ENCODE results near the gene MAP3K5. TPM values are rescaled to one million over a fixed set of nuclear protein-coding genes. Genes with fewer than 3 reads are reported as not detected.

Gene MAP3K5
- total and polyA plus RNA-seq, 9 donors: 37.0 to 217 (median 80.2) TPM

- no peaks in the 10 kb centered on the region for H3K4me1 ChIP-seq (ENCODE audit: insufficient read depth)
- no peak for TF ChIP-seq POLR2A (IDR thresholded peaks at IDR 0.05)
- no peak for TF ChIP-seq CTCF (IDR thresholded peaks at IDR 0.05)
- no peak for TF ChIP-seq EP300 (IDR thresholded peaks at IDR 0.05)
- H3K9me3 ChIP-seq: no peaks in the 10 kb centered on the region
- H3K4me3 ChIP-seq: no peak overlapping the region
- DNase-seq: no peak
- 87 to 92% (median 88%) methylated on average over 2 of the region's 2 CpGs for WGBS, 3 donors
- intact Hi-C loops (cut with DNase I): no loop called here
- no peak overlapping the region for H3K27ac ChIP-seq
- no peaks in the 10 kb centered on the region for H3K36me3 ChIP-seq
- no peaks in the 10 kb centered on the region for H3K27me3 ChIP-seq
Observed at GRCh38 chr6:136541395-136541794, 250.9 kb downstream of the MAP3K5 start.

GRCh38 chr6:136539967-136540652 lies 252.2 kb downstream of the MAP3K5 start:
- intact Hi-C loops (cut with DNase I): no loop called here
- TF ChIP-seq EP300 (IDR thresholded peaks at IDR 0.05) (no peak), POLR2A (IDR thresholded peaks at IDR 0.05) (no peak), CTCF (IDR thresholded peaks at IDR 0.05) (no peak)
- no peaks in the 10 kb centered on the region for H3K4me1 ChIP-seq (ENCODE audit: insufficient read depth)
- no peaks in the 10 kb centered on the region for H3K9me3 ChIP-seq
- no peaks in the 10 kb centered on the region for H3K36me3 ChIP-seq
- no peaks in the 10 kb centered on the region for H3K27me3 ChIP-seq
- no peak overlapping the region for H3K27ac ChIP-seq
- no peak overlapping the region for H3K4me3 ChIP-seq
- 72 to 77% (median 74%) methylated on average over 6 of the region's 6 CpGs for WGBS, 3 donors
- DNase-seq: no peak

- no peaks in the 10 kb centered on the region for H3K27me3 ChIP-seq
- H3K27ac ChIP-seq: no peak overlapping the region
- intact Hi-C loops (cut with DNase I): no loop called here
- H3K36me3 ChIP-seq: no peaks in the 10 kb centered on the region
- 88 to 91% (median 89%) methylated on average over 4 of the region's 4 CpGs for WGBS, 3 donors
- H3K4me3 ChIP-seq: no peak overlapping the region
- DNase-seq: no peak
- no peaks in the 10 kb centered on the region for H3K9me3 ChIP-seq
- no peaks in the 10 kb centered on the region for H3K4me1 ChIP-seq (ENCODE audit: insufficient read depth)
- TF ChIP-seq POLR2A (IDR thresholded peaks at IDR 0.05): no peak
- TF ChIP-seq EP300 (IDR thresholded peaks at IDR 0.05): no peak
- no peak for TF ChIP-seq CTCF (IDR thresholded peaks at IDR 0.05)
Observed at GRCh38 chr6:136538836-136539235, 253.4 kb downstream of the MAP3K5 start.

GRCh38 chr6:136535880-136536650 lies 256.2 kb downstream of the MAP3K5 start:
- Histone ChIP-seq H3K4me3 (no peak overlapping the region), H3K27me3 (no peaks in the 10 kb centered on the region), H3K27ac (no peak overlapping the region), H3K9me3 (no peaks in the 10 kb centered on the region), H3K36me3 (no peaks in the 10 kb centered on the region), H3K4me1 (ENCODE audit: insufficient read depth) (no peaks in the 10 kb centered on the region)
- DNase-seq: no peak
- TF ChIP-seq CTCF (IDR thresholded peaks at IDR 0.05) (no peak), EP300 (IDR thresholded peaks at IDR 0.05) (no peak), POLR2A (IDR thresholded peaks at IDR 0.05) (no peak)
- 88 to 95% (median 94%) methylated on average over 8 of the region's 8 CpGs for WGBS, 3 donors
- intact Hi-C loops (cut with DNase I): no loop called here
